Karpas-422 (cell line): ENCODE results near the gene RALGAPA2. TPM values are rescaled to one million over a fixed set of nuclear protein-coding genes. Genes with fewer than 3 reads are reported as not detected.

ENCODE experiments used
- DNase-seq: peaks from one replicate; pipeline ENCODE4 v3.0.0-alpha.2; 2015
- H2AFZ ChIP-seq: fragments of 200-600 bp; sonication (generic); 2 replicates; pipeline ENCODE4 v1.6.1; 2014; ENCODE audit warnings: antibody characterized with exemption, low read length, mixed read lengths
- H3K27ac ChIP-seq: fragments of 200-600 bp; sonication (generic); 2 replicates; pipeline ENCODE4 v1.5.1; 2014; ENCODE audit warnings: mild to moderate bottlenecking, low read length, moderate library complexity
- H3K27me3 ChIP-seq: fragments of 200-600 bp; sonication (generic); 2 replicates; pipeline ENCODE4 v1.6.1; 2014; ENCODE audit warnings: low read length, mixed read lengths
- H3K36me3 ChIP-seq: fragments of 200-600 bp; sonication (generic); 2 replicates; pipeline ENCODE4 v1.6.1; 2014; ENCODE audit warnings: low read length, mixed read lengths; ENCODE audit not compliant: insufficient read depth
- H3K4me1 ChIP-seq: fragments of 200-600 bp; sonication (generic); 2 replicates; pipeline ENCODE4 v1.6.1; 2014; ENCODE audit warnings: mild to moderate bottlenecking, low read length, mixed read lengths
- H3K4me2 ChIP-seq: fragments of 200-600 bp; sonication (generic); 2 replicates; pipeline ENCODE4 v1.6.1; 2014; ENCODE audit warnings: low read length, low read depth, mild to moderate bottlenecking; ENCODE audit not compliant: poor library complexity, severe bottlenecking
- H3K4me3 ChIP-seq: fragments of 200-600 bp; sonication (generic); 2 replicates; pipeline ENCODE4 v1.5.1; 2014; ENCODE audit warnings: mild to moderate bottlenecking, antibody characterized with exemption, low read length, mixed read lengths
- H3K79me2 ChIP-seq: fragments of 200-600 bp; sonication (generic); 2 replicates; pipeline ENCODE4 v1.6.1; 2014; ENCODE audit warnings: mild to moderate bottlenecking, low read length, mixed read lengths
- H3K9ac ChIP-seq: fragments of 200-600 bp; sonication (generic); 2 replicates; pipeline ENCODE4 v1.6.0; 2014; ENCODE audit warnings: low read length
- H3K9me2 ChIP-seq: fragments of 200-600 bp; sonication (generic), shearing (Covaris generic); replicated peaks from 2 replicates; pipeline ENCODE4 v1.6.0; 2014; ENCODE audit warnings: mild to moderate bottlenecking, low read length, moderate library complexity; ENCODE audit not compliant: insufficient read depth
- H3K9me3 ChIP-seq: fragments of 300-700, 200-600 bp; sonication (generic); 2 replicates; pipeline ENCODE4 v1.6.1; 2014; ENCODE audit warnings: low read length, mixed read lengths
- H4K20me1 ChIP-seq: fragments of 200-600 bp; sonication (generic); 2 replicates; pipeline ENCODE4 v1.6.1; 2014; ENCODE audit warnings: mild to moderate bottlenecking, antibody characterized with exemption, low read length, low read depth; ENCODE audit not compliant: insufficient read depth
- total RNA-seq: library from RNA; depleted of rRNA; stranded (reverse); fragments of >200 nt; shearing (Covaris generic); gene quantifications from 2 replicates; pipeline ENCODE4 v1.2.3, GENCODE V29; 2014; ENCODE audit warnings: low replicate concordance

The RALGAPA2 gene
- total RNA-seq, 1 experiment from 2014 or later = 6.3 TPM

DNA sequence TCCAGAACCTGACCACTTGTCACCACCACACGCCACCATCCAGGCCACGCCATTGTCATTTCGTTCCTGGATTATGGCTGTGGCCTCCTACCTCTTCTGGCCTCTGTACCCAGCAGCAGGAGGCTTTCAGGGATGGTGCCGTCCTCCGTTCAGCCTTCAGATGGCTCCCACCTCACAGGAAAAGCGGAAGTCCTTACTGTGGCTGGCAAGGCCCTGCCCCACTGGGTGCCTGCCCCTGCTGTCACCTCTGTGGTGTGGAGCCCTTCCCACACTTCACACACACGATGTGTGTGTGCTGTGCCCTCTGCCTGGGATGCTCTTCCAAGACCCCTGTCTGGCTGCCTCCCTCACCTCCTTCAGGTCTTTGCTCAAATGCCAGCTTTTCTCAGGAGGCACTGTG, 275.1 kb downstream of the RALGAPA2 start:
- H3K27me3 ChIP-seq = no peaks in the 10 kb centered on the region
- DNase-seq = no peak
- H3K9ac ChIP-seq = no peak overlapping the region
- no peaks in the 10 kb centered on the region for H3K4me1 ChIP-seq
- H4K20me1 ChIP-seq = 0 out of 2 replicates have a peak, but pooled peaks cover 4% of the 10 kb centered on the region
- H3K9me2 ChIP-seq = no peaks in the 10 kb centered on the region
- H3K79me2 ChIP-seq = no peaks in the 10 kb centered on the region
- no peak overlapping the region for H2AFZ ChIP-seq
- H3K4me3 ChIP-seq = no peak overlapping the region
- H3K27ac ChIP-seq = no peak overlapping the region
- H3K9me3 ChIP-seq = no peaks in the 10 kb centered on the region
- no peak overlapping the region for H3K4me2 ChIP-seq
- no peaks in the 10 kb centered on the region for H3K36me3 ChIP-seq

DNA sequence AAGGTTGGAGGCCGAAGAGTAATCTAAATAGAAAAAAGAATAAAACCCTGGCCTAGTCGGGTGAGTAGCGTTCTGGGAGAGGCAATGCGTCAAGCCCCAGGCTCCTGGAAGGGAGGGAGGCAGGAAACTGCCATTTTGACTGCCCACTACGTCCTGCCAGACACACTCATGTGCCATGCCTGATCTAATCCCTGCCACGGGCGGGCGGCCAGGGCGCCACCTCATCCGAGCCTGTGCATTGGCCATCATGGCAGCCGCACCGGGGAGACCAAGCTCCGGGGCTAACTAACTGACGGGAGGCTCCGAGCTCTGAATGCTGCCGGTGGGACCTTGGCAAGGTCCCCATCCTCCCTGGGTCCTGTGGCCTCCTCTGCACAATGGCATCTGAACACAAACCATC, 275.8 kb downstream of the RALGAPA2 start:
- H3K4me1 ChIP-seq = no peaks in the 10 kb centered on the region
- H2AFZ ChIP-seq = no peak overlapping the region
- no peak overlapping the region for H3K4me3 ChIP-seq
- H3K4me2 ChIP-seq = no peak overlapping the region
- H3K27ac ChIP-seq = no peak overlapping the region
- H3K36me3 ChIP-seq = no peaks in the 10 kb centered on the region
- no peaks in the 10 kb centered on the region for H3K79me2 ChIP-seq
- no peaks in the 10 kb centered on the region for H3K9me2 ChIP-seq
- no peaks in the 10 kb centered on the region for H3K9me3 ChIP-seq
- no peaks in the 10 kb centered on the region for H3K27me3 ChIP-seq
- 0 out of 2 replicates have a peak, but pooled peaks cover 4% of the 10 kb centered on the region for H4K20me1 ChIP-seq
- DNase-seq = no peak
- H3K9ac ChIP-seq = no peak overlapping the region

DNA sequence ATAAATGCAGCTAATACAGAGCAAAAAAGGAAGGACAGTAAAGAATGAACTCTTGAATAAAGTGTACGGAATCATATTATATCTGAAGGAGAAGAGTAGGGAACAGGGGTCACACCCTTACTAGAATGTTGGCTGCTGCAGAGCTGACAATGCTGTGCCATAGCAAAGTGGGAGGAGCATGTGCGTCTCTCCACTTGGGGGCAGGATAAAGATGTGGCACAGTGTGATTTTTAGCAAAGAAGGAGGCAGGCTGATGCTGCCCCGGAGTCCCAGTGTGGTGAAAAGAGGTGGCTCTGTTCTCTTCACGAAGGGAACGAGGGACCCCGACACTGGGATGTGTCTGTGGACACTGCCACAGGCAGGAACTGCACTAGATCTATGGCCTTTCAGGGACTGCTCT, 277.0 kb downstream of the RALGAPA2 start:
- no peak overlapping the region for H3K4me3 ChIP-seq
- DNase-seq = peak; percentile 43

DNA sequence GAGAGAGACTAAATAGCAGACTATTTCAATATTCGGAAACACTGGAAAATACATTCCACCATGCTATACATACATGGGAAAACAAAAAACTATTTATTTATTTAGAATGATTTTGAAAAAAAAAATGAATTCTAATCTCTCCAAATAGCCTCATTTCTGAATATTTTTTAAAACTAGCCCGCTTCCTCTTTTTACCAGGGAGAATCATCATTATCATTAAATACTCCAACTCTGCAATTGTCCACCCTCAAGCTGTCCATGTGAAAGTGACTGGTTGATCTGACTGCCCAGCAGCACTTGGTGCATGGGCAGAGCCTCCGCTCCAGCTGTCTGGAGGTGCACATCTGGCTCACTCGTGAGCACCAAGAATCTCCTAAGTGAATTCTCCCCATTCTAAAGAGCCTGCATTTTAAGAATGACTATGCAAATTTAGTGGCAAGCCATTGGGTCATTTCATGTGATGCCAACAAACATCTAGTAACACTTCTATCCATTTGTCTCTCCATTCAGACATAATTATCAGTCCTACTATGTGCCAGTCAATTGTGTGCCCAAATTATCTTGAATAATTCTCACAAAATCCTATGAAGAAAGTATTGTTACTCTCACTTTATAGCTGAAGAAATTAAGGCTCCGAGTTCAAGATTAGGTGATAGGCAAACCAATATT, 279.7 kb downstream of the RALGAPA2 start:
- Histone ChIP-seq H3K4me2 (no peak overlapping the region), H2AFZ (no peak overlapping the region), H3K4me3 (no peak overlapping the region), H4K20me1 (0 out of 2 replicates have a peak, but pooled peaks cover 4% of the 10 kb centered on the region), H3K9me3 (no peaks in the 10 kb centered on the region), H3K36me3 (no peaks in the 10 kb centered on the region), H3K79me2 (no peaks in the 10 kb centered on the region), H3K4me1 (no peaks in the 10 kb centered on the region), H3K9me2 (no peaks in the 10 kb centered on the region), H3K27ac (no peak overlapping the region), H3K27me3 (no peaks in the 10 kb centered on the region), H3K9ac (no peak overlapping the region)
- DNase-seq = no peak

More for the DNA sequence above, 277.0 kb downstream of the RALGAPA2 start:
- Histone ChIP-seq H4K20me1 (0 out of 2 replicates have a peak, but pooled peaks cover 4% of the 10 kb centered on the region), H3K4me2 (no peak overlapping the region), H3K4me1 (no peaks in the 10 kb centered on the region), H2AFZ (no peak overlapping the region), H3K9ac (no peak overlapping the region), H3K27ac (no peak overlapping the region), H3K9me2 (no peaks in the 10 kb centered on the region), H3K79me2 (no peaks in the 10 kb centered on the region), H3K27me3 (no peaks in the 10 kb centered on the region), H3K9me3 (no peaks in the 10 kb centered on the region), H3K36me3 (no peaks in the 10 kb centered on the region)

DNA sequence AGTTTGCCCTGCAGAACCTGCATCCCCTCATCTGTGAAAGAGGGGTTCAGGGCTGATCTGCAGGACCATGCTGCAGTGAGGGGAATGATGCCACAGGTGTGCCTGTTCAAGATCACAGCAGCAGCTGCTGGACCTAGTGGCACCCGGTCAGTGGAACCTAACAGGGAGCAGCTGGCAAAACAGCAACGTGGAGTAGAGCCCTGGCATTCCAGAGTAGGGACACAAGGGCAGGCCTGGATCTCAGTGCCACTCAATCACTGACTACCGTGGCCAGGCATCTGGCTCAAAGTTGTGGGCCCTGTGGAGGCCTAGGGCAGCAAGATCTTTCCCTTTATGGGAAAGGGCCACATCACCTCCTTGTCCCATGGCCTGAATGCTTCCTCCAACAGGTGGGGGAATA, 282.4 kb downstream of the RALGAPA2 start:
- no peaks in the 10 kb centered on the region for H3K9me3 ChIP-seq
- no peaks in the 10 kb centered on the region for H3K79me2 ChIP-seq
- H3K4me1 ChIP-seq = no peaks in the 10 kb centered on the region
- no peaks in the 10 kb centered on the region for H3K27me3 ChIP-seq
- no peaks in the 10 kb centered on the region for H3K9me2 ChIP-seq
- no peak overlapping the region for H2AFZ ChIP-seq
- H3K4me2 ChIP-seq = no peak overlapping the region
- H3K9ac ChIP-seq = no peak overlapping the region
- no peak overlapping the region for H3K27ac ChIP-seq
- 0 out of 2 replicates have a peak, but pooled peaks cover 4% of the 10 kb centered on the region for H4K20me1 ChIP-seq
- no peak overlapping the region for H3K4me3 ChIP-seq
- no peaks in the 10 kb centered on the region for H3K36me3 ChIP-seq
- DNase-seq = no peak

DNA sequence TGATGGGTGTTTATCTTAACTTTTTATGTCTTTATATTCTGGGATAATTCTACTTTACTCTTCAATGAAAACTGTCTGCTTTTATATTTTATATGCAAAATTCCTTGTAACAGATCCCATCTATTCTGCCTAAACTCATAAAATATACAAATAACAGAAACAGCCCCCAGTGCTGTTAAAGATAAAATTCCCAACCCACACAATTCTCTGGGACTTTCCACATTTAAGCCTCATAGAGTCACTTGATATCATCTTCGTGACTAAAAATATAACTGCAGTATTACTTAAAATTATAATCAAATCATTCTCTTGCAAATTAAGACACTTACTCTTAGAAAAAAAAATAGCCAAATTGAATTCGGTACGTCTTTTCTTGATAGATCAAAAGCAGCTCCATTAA, 284.4 kb downstream of the RALGAPA2 start:
- Histone ChIP-seq H3K9me3 (no peaks in the 10 kb centered on the region), H3K9me2 (no peaks in the 10 kb centered on the region), H3K9ac (no peak overlapping the region), H3K36me3 (no peaks in the 10 kb centered on the region), H3K4me3 (no peak overlapping the region), H3K27ac (no peak overlapping the region), H3K27me3 (no peaks in the 10 kb centered on the region), H4K20me1 (0 out of 2 replicates have a peak, but pooled peaks cover 4% of the 10 kb centered on the region), H3K4me2 (no peak overlapping the region), H3K4me1 (no peaks in the 10 kb centered on the region), H2AFZ (no peak overlapping the region), H3K79me2 (no peaks in the 10 kb centered on the region)
- no peak for DNase-seq

DNA sequence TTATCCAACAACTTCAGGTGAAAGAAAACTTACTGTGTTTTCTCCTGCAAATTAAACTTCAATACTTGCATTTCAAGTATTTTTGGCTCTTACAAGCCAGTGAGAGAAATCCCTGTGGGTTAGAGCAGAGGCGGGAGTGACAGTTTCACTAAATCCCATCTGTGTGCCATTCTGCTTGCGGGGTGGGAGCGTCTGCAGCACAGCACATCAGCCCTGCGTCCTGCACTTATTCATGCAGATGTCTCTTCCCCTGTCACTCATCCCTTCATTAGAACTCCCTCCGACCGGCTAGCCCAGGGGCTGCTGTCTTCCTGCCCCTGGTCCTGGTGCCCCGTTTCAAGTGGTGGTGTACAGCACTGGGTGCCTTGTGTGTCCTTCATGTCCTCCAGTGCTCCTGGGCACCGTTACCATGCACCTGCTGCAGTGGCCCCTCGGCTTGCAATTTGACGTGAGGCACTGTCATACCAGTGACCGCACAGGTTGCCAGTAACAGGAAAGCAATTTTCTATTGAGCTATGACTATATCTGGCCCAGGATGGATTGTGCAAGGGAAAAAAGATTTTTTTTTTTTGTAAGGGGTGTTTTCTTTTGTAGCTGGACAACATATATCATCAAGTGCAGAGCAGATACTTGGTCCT, 285.1 kb downstream of the RALGAPA2 start:
- DNase-seq = no peak
- H2AFZ ChIP-seq = no peak overlapping the region
- no peaks in the 10 kb centered on the region for H3K27me3 ChIP-seq
- H3K36me3 ChIP-seq = no peaks in the 10 kb centered on the region
- H3K4me2 ChIP-seq = no peak overlapping the region
- no peaks in the 10 kb centered on the region for H4K20me1 ChIP-seq
- H3K27ac ChIP-seq = no peak overlapping the region
- H3K79me2 ChIP-seq = no peaks in the 10 kb centered on the region
- no peaks in the 10 kb centered on the region for H3K9me3 ChIP-seq
- no peak overlapping the region for H3K9ac ChIP-seq
- H3K4me3 ChIP-seq = no peak overlapping the region
- H3K4me1 ChIP-seq = no peaks in the 10 kb centered on the region
- H3K9me2 ChIP-seq = no peaks in the 10 kb centered on the region

DNA sequence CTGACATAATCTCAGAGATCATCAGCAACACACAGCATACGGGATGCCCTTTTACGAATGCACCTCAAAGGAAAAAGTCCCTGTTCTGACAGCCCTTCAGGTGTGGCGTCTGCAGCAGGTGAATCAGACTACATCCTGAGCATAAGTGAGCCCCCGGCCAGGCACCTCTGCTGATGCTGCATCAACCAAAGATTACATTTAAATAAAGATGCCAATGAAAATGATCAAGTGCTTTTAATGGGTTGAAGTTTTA, 285.9 kb downstream of the RALGAPA2 start:
- no peaks in the 10 kb centered on the region for H4K20me1 ChIP-seq
- no peak overlapping the region for H3K4me3 ChIP-seq
- H3K27me3 ChIP-seq = no peaks in the 10 kb centered on the region
- H3K9me2 ChIP-seq = no peaks in the 10 kb centered on the region
- no peaks in the 10 kb centered on the region for H3K4me1 ChIP-seq
- no peak overlapping the region for H3K9ac ChIP-seq
- H3K79me2 ChIP-seq = no peaks in the 10 kb centered on the region
- no peak overlapping the region for H3K27ac ChIP-seq
- no peak overlapping the region for H2AFZ ChIP-seq
- no peaks in the 10 kb centered on the region for H3K36me3 ChIP-seq
- no peak overlapping the region for H3K4me2 ChIP-seq
- DNase-seq = no peak
- H3K9me3 ChIP-seq = no peaks in the 10 kb centered on the region
